Activated B cell treated with CpG ODN at 0.5 μM for 24 hours (primary cell): ENCODE measurements around the gene SF3A1. TPM values are rescaled to one million over a fixed set of nuclear protein-coding genes. Genes with fewer than 3 reads are reported as not detected.
A peak's percentile ranks its signal among the peaks of the same experiment; 100 is the strongest.

Experiments used
- ATAC-seq: fragments of 200-7000 bp; cut with Tn5 transposase; one replicate; pipeline ENCODE4 v1.10.0; 2021; ENCODE audit warnings: low read depth, mild to moderate bottlenecking, moderate library complexity
- CTCF ChIA-PET: fragments of 350-600 bp; sonication (Branson Sonifier 250); formaldehyde crosslinking; loops from one replicate; lab custom pipeline; 2021; ENCODE audit warnings: antibody characterized with exemption; lab: Charles Lee
- POLR2A ChIA-PET: fragments of 350-600 bp; sonication (Branson Sonifier 250); formaldehyde crosslinking; loops from one replicate; lab custom pipeline; 2021; ENCODE audit warnings: antibody characterized with exemption; lab: Charles Lee
- DNase-seq: peaks from one replicate; pipeline ENCODE4 v3.0.0; 2022
- H3K27ac Mint-ChIP-seq: one replicate; pipeline ENCODE4 v1.8.0; 2020; ENCODE audit warnings: mixed read lengths
- H3K27me3 Mint-ChIP-seq: one replicate; pipeline ENCODE4 v1.8.0; 2021; ENCODE audit warnings: mixed read lengths
- H3K36me3 Mint-ChIP-seq: one replicate; pipeline ENCODE4 v1.8.0; 2021; ENCODE audit warnings: low read depth, mixed read lengths
- H3K4me1 Mint-ChIP-seq: one replicate; pipeline ENCODE4 v1.8.0; 2021; ENCODE audit warnings: mixed read lengths
- H3K4me3 Mint-ChIP-seq: one replicate; pipeline ENCODE4 v1.8.0; 2020; ENCODE audit warnings: mild to moderate bottlenecking, mixed read lengths
- H3K9me3 Mint-ChIP-seq: one replicate; pipeline ENCODE4 v1.8.0; 2020; ENCODE audit warnings: mixed read lengths
- CTCF ChIP-seq: fragments of 200-600 bp; IDR thresholded peaks from one replicate; pipeline ENCODE4 v1.8.0; 2022; ENCODE audit warnings: antibody characterized with exemption, mild to moderate bottlenecking
- intact Hi-C: fragments of 100-400 bp; cut with micrococcal nuclease; formaldehyde crosslinking; loops from one replicate; pipeline ENCODE4 v1.15.1; 2024
- total RNA-seq: library from RNA; stranded (reverse); gene quantifications from 2 replicates; pipeline ENCODE4 v1.2.3, GENCODE V29; 2022

Gene SF3A1
- total RNA-seq, 1 donor from 2014 or later = 263 TPM

GRCh38 chr22:30348809-30349208 is 7.9 kb downstream of the SF3A1 start:
- ATAC-seq = no peak
- ChIA-PET POLR2A (no interaction called here), CTCF (interaction anchor here (2.4 kb wide), 1 partner anchor 61 kb away, joined by 12 read pairs; no protein-coding TSS in a partner anchor)
- no peak for TF ChIP-seq CTCF
- intact Hi-C loops = no loop called here
- DNase-seq = no peak
- H3K4me3 Mint-ChIP-seq = no peak overlapping the region
- peak overlapping the region; percentile 53 for H3K27ac Mint-ChIP-seq
- H3K9me3 Mint-ChIP-seq = no peaks in the 10 kb centered on the region
- no peaks in the 10 kb centered on the region for H3K27me3 Mint-ChIP-seq
- peaks cover 40% of the 10 kb centered on the region for H3K4me1 Mint-ChIP-seq
- H3K36me3 Mint-ChIP-seq = peaks cover 86% of the 10 kb centered on the region

- Mint-ChIP-seq H3K27ac (peak overlapping the region; percentile 53), H3K36me3 (peaks cover 86% of the 10 kb centered on the region), H3K9me3 (no peaks in the 10 kb centered on the region), H3K4me3 (no peak overlapping the region), H3K4me1 (peaks cover 36% of the 10 kb centered on the region), H3K27me3 (no peaks in the 10 kb centered on the region)
- ATAC-seq (no peak), DNase-seq (no peak)
- no peak for TF ChIP-seq CTCF
- ChIA-PET POLR2A (no interaction called here), CTCF (interaction anchor here (2.4 kb wide), 1 partner anchor 61 kb away, joined by 12 read pairs; no protein-coding TSS in a partner anchor)
- intact Hi-C loops = no loop called here
Measured at GRCh38 chr22:30348404-30348803, 8.3 kb downstream of the SF3A1 start.

- Mint-ChIP-seq H3K4me3 (no peak overlapping the region), H3K36me3 (peaks cover 89% of the 10 kb centered on the region), H3K27me3 (no peaks in the 10 kb centered on the region), H3K9me3 (no peaks in the 10 kb centered on the region), H3K27ac (peak overlapping the region; percentile 42), H3K4me1 (peaks cover 34% of the 10 kb centered on the region)
- TF ChIP-seq CTCF = no peak
- ATAC-seq (no peak), DNase-seq (no peak)
- ChIA-PET POLR2A (interaction anchor here (1.6 kb wide), 1 partner anchor 20 kb away, joined by 5 read pairs; the partner anchor contains the start of gene TBC1D10A), CTCF (no interaction called here)
- intact Hi-C loops = no loop called here
Measured at GRCh38 chr22:30347255-30347892, 9.3 kb downstream of the SF3A1 start.

GRCh38 chr22:30344447-30345200 is 12.1 kb downstream of the SF3A1 start:
- Mint-ChIP-seq H3K36me3 (peaks cover 90% of the 10 kb centered on the region), H3K27me3 (no peaks in the 10 kb centered on the region), H3K27ac (no peak overlapping the region), H3K4me3 (no peak overlapping the region), H3K4me1 (peaks cover 18% of the 10 kb centered on the region), H3K9me3 (no peaks in the 10 kb centered on the region)
- intact Hi-C loops = no loop called here
- CTCF ChIA-PET = no interaction called here
- POLR2A ChIA-PET = no interaction called here
- no peak for ATAC-seq
- DNase-seq = no peak
- no peak for TF ChIP-seq CTCF
